ENCODE data around the gene OMP. TPM values are rescaled to one million over a fixed set of nuclear protein-coding genes. Genes with fewer than 3 reads are reported as not detected.

Gene OMP
- total and polyA plus RNA-seq, 3 experiments from 2014 or later, result not detected

- POLR2A ChIA-PET, result interaction anchor here (1.4 kb wide), 1 partner anchor 44 kb away, joined by 5 read pairs; no protein-coding TSS in a partner anchor
- H3K36me3 Mint-ChIP-seq, result no peaks in the 10 kb centered on the region
Observed at GRCh38 chr11:77091146-77091940, 11.3 kb upstream of the OMP start.

DNA sequence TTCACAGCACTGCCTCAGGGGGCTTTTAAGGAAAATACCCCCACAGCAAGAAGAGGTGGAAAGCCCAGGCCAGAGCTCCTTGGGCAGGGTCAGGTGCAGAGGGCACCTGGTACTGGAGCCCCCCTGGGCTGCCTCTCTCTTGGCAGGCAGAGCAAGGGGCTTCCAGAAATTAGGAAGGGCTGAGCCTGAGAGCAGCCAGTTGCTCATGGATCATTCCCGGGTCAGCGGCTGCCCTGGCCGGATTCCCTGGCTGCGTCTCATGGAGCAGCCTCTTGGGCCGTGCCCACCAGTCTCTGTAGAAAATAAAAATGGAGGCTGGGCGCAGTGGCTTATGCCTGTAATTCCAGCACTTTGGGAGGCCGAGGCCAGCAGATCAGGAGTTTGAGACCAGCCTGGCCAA, 10.3 kb upstream of the OMP start:
- H3K27ac ChIP-seq (ENCODE audit: low read depth, low read length), result no peak overlapping the region
- H3K36me3 Mint-ChIP-seq, result no peaks in the 10 kb centered on the region
- ChIA-PET POLR2A (no interaction called here), CTCF (interaction anchor here (0.9 to 5.2 kb wide), 14 partner anchors 10 to 285 kb away, joined by 3 to 75 read pairs (median 14); partner anchors contain the start of genes CAPN5 and MYO7A)
- no peaks in the 10 kb centered on the region for H3K9me3 ChIP-seq (ENCODE audit: low read length)
- no peaks in the 10 kb centered on the region for H3K27me3 ChIP-seq (ENCODE audit: insufficient read depth, low read length, poor library complexity, severe bottlenecking)
- no peaks in the 10 kb centered on the region for H3K36me3 ChIP-seq (ENCODE audit: insufficient read depth, low read length)
- no peak for DNase-seq
- H3K4me1 ChIP-seq (ENCODE audit: insufficient read depth, low read length), result no peaks in the 10 kb centered on the region
- no peaks in the 10 kb centered on the region for H3K9me3 Mint-ChIP-seq
- no peak overlapping the region for H3K27ac Mint-ChIP-seq
- H3K4me3 ChIP-seq (ENCODE audit: low read length), result no peak overlapping the region
- peaks cover 0 to 4% (median 4%) of the 10 kb centered on the region in 3 donors for H3K4me1 Mint-ChIP-seq
- no peaks in the 10 kb centered on the region for H3K27me3 Mint-ChIP-seq
- H3K4me3 Mint-ChIP-seq, result no peak overlapping the region

More at GRCh38 chr11:77091146-77091940, 11.3 kb upstream of the OMP start:
- H3K4me3 Mint-ChIP-seq, result no peak overlapping the region
- Histone ChIP-seq H3K4me1 (ENCODE audit: insufficient read depth, low read length) (no peaks in the 10 kb centered on the region), H3K9me3 (ENCODE audit: low read length) (no peaks in the 10 kb centered on the region), H3K36me3 (ENCODE audit: insufficient read depth, low read length) (no peaks in the 10 kb centered on the region), H3K27me3 (ENCODE audit: insufficient read depth, low read length, poor library complexity, severe bottlenecking) (no peaks in the 10 kb centered on the region), H3K27ac (ENCODE audit: low read depth, low read length) (no peak overlapping the region), H3K4me3 (ENCODE audit: low read length) (no peak overlapping the region)
- peak; percentile 61 to 85 (median 64) for DNase-seq
- CTCF ChIA-PET, result interaction anchor here (0.6 to 5.2 kb wide), 23 partner anchors 9 to 369 kb away, joined by 3 to 75 read pairs (median 5); partner anchors contain the start of genes CAPN5 and MYO7A
- H3K9me3 Mint-ChIP-seq, result no peaks in the 10 kb centered on the region
- no peak overlapping the region for H3K27ac Mint-ChIP-seq
- H3K4me1 Mint-ChIP-seq, result peaks cover 0 to 4% (median 4%) of the 10 kb centered on the region in 3 donors
- H3K27me3 Mint-ChIP-seq, result no peaks in the 10 kb centered on the region

GRCh38 chr11:77093056-77093891, 9.4 kb upstream of the OMP start:
- Mint-ChIP-seq H3K27me3 (no peaks in the 10 kb centered on the region), H3K36me3 (no peaks in the 10 kb centered on the region), H3K4me1 (peaks cover 0 to 4% (median 4%) of the 10 kb centered on the region in 3 donors), H3K27ac (no peak overlapping the region), H3K4me3 (no peak overlapping the region), H3K9me3 (no peaks in the 10 kb centered on the region)
- H3K27ac ChIP-seq (ENCODE audit: low read depth, low read length), result no peak overlapping the region
- H3K4me1 ChIP-seq (ENCODE audit: insufficient read depth, low read length), result no peaks in the 10 kb centered on the region
- H3K4me3 ChIP-seq (ENCODE audit: low read length), result no peak overlapping the region
- no peaks in the 10 kb centered on the region for H3K36me3 ChIP-seq (ENCODE audit: insufficient read depth, low read length)
- ChIA-PET POLR2A (no interaction called here), CTCF (interaction anchor here (3.6 to 5.2 kb wide), 3 partner anchors 13 to 48 kb away, joined by 19 to 75 read pairs (median 31); no protein-coding TSS in a partner anchor)
- DNase-seq, result no peak
- H3K9me3 ChIP-seq (ENCODE audit: low read length), result no peaks in the 10 kb centered on the region
- no peaks in the 10 kb centered on the region for H3K27me3 ChIP-seq (ENCODE audit: insufficient read depth, low read length, poor library complexity, severe bottlenecking)

- DNase-seq, result no peak
- Mint-ChIP-seq H3K27me3 (no peaks in the 10 kb centered on the region), H3K27ac (no peak overlapping the region), H3K36me3 (no peaks in the 10 kb centered on the region), H3K4me1 (peaks cover 0 to 4% (median 4%) of the 10 kb centered on the region in 3 donors), H3K4me3 (no peak overlapping the region), H3K9me3 (no peaks in the 10 kb centered on the region)
- Histone ChIP-seq H3K36me3 (ENCODE audit: insufficient read depth, low read length) (no peaks in the 10 kb centered on the region), H3K4me3 (ENCODE audit: low read length) (no peak overlapping the region), H3K4me1 (ENCODE audit: insufficient read depth, low read length) (no peaks in the 10 kb centered on the region), H3K9me3 (ENCODE audit: low read length) (no peaks in the 10 kb centered on the region), H3K27ac (ENCODE audit: low read depth, low read length) (no peak overlapping the region), H3K27me3 (ENCODE audit: insufficient read depth, low read length, poor library complexity, severe bottlenecking) (no peaks in the 10 kb centered on the region)
- ChIA-PET CTCF (interaction anchor here (1.0 kb wide), 1 partner anchor 28 kb away, joined by 3 read pairs; the partner anchor contains the start of gene CAPN5), POLR2A (no interaction called here)
Observed at GRCh38 chr11:77093987-77094840, 8.4 kb upstream of the OMP start.

- POLR2A ChIA-PET, result no interaction called here
- H3K4me1 Mint-ChIP-seq, result peaks cover 0 to 4% (median 4%) of the 10 kb centered on the region in 3 donors
- Histone ChIP-seq H3K27me3 (ENCODE audit: insufficient read depth, low read length, poor library complexity, severe bottlenecking) (no peaks in the 10 kb centered on the region), H3K27ac (ENCODE audit: low read depth, low read length) (no peak overlapping the region), H3K36me3 (ENCODE audit: insufficient read depth, low read length) (no peaks in the 10 kb centered on the region), H3K4me3 (ENCODE audit: low read length) (no peak overlapping the region), H3K9me3 (ENCODE audit: low read length) (no peaks in the 10 kb centered on the region), H3K4me1 (ENCODE audit: insufficient read depth, low read length) (no peaks in the 10 kb centered on the region)
- H3K27me3 Mint-ChIP-seq, result no peaks in the 10 kb centered on the region
- CTCF ChIA-PET, result interaction anchor here (1.0 to 1.7 kb wide), 2 partner anchors 28 to 94 kb away, joined by 3 to 4 read pairs; partner anchors contain the start of gene CAPN5
- H3K27ac Mint-ChIP-seq, result no peak overlapping the region
- no peak for DNase-seq
- no peaks in the 10 kb centered on the region for H3K9me3 Mint-ChIP-seq
- no peaks in the 10 kb centered on the region for H3K36me3 Mint-ChIP-seq
- H3K4me3 Mint-ChIP-seq, result no peak overlapping the region
Observed at GRCh38 chr11:77094841-77095365, 7.7 kb upstream of the OMP start.

DNA sequence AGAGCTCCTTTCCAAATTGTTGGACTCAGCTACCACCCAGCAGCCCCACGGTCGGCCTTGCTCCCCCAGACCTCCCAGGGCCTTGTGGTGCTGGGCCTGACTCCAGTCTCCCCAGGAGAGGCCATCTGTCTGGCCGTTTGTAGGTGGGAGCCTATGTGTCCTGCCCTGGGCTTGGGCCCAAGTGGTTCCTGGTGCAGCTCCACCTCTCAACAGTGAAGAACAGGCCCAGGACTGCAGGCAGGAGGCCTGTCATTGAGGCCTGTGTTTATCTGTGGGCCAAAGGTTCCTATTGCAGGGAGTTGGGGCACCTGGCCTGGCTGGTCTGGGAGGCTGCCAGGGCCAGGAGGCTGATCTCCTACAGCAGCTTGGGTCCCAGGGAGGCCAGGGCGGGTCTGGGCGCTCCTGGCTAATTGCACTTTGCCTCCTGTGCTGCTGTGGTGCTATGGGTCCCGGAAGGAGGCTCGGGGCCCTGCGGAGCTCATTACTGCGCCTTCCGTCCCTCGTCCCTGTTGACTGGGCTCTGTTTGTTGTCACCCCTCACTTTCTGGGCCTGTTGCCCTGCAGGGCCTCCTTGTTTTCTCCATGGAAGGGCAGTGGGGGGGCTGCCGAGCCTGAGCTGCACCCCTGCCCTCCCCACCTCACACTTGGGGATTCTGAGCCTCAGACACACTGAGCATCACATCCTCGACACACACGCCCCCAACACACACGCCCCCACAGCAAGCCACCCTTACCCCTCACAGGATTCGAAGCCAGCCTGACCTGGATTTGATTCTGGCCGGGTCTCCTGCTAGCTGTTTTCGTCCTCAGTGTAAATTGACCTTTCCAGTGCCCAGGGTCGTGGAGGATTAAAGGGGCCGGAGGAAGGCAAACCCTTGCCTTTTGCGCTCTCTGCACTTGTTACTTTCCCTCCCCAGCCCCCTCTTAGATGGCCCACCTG, 6.8 kb upstream of the OMP start:
- peak in 1 of 5 donors; percentile 16 for DNase-seq
- Mint-ChIP-seq H3K4me1 (peaks cover 0 to 4% (median 4%) of the 10 kb centered on the region in 3 donors), H3K4me3 (no peak overlapping the region), H3K9me3 (peaks cover 0 to under 1% (median 0%) of the 10 kb centered on the region in 5 donors), H3K36me3 (no peaks in the 10 kb centered on the region), H3K27ac (no peak overlapping the region), H3K27me3 (no peaks in the 10 kb centered on the region)
- Histone ChIP-seq H3K4me3 (ENCODE audit: low read length) (no peak overlapping the region), H3K9me3 (ENCODE audit: low read length) (no peaks in the 10 kb centered on the region), H3K4me1 (ENCODE audit: insufficient read depth, low read length) (no peaks in the 10 kb centered on the region), H3K27ac (ENCODE audit: low read depth, low read length) (no peak overlapping the region), H3K36me3 (ENCODE audit: insufficient read depth, low read length) (no peaks in the 10 kb centered on the region), H3K27me3 (ENCODE audit: insufficient read depth, low read length, poor library complexity, severe bottlenecking) (no peaks in the 10 kb centered on the region)
- CTCF ChIA-PET, result interaction anchor here (1.0 to 1.7 kb wide), 2 partner anchors 29 to 93 kb away, joined by 3 to 4 read pairs; partner anchors contain the start of gene CAPN5
- POLR2A ChIA-PET, result no interaction called here

Data from CD8-positive, alpha-beta memory T cell (primary cell).